GM12878 (cell line): ENCODE measurements around the gene TRAPPC4. TPM values are rescaled to one million over a fixed set of nuclear protein-coding genes. Genes with fewer than 3 reads are reported as not detected.
"Not testable (repeated sequence)": the region's sequence is repeated elsewhere in the genome, so short reads cannot be mapped to it uniquely, and the experiment has no call there.

Experiments
- ATAC-seq: fragments of 200-7000 bp; cut with Tn5 transposase; 3 replicates; pipeline ENCODE4 v1.9.1; 2020; ENCODE audit warnings: mild to moderate bottlenecking, moderate library complexity
- BruUV-seq: library from RNA; stranded (reverse); fragments of 400-500 nt; replicated peaks from 2 replicates; lab custom pipeline; 2021; lab: Mats Ljungman, UMichigan
- CTCF ChIA-PET: fragments of 300-600 bp; sonication (Branson Sonifier 250); formaldehyde crosslinking; extraction: SDS; loops from one replicate; lab custom pipeline; 2021; ENCODE audit warnings: inconsistent platforms; lab: Yijun Ruan, JAX
- POLR2A ChIA-PET: fragments of 350-600 bp; formaldehyde crosslinking; extraction: SDS; loops from one replicate; lab custom pipeline; 2021; ENCODE audit warnings: inconsistent platforms; lab: Charles Lee
- RAD21 ChIA-PET: fragments of 300-600 bp; sonication (Branson Sonifier 250); formaldehyde crosslinking; loops from one replicate; lab custom pipeline; 2023; ENCODE audit warnings: antibody characterized with exemption; ENCODE audit not compliant: unreplicated experiment; lab: Charles Lee
- SMC1A ChIA-PET: fragments of 300-600 bp; sonication (Branson Sonifier 250); formaldehyde crosslinking; loops from one replicate; lab custom pipeline; 2023; ENCODE audit not compliant: unreplicated experiment, uncharacterized antibody; lab: Charles Lee
- DNase-seq: peaks from one replicate; pipeline ENCODE4 v3.0.0-alpha.2; 2011; ENCODE audit warnings: low read depth, low spot score
- FAIRE-seq: peaks from 3 replicates; lab custom pipeline; 2011; peaks lifted over from hg19 to GRCh38; lab: Jason Lieb, UNC
- H2AFZ ChIP-seq: 2 replicates; pipeline ENCODE4 v1.6.0; 2011; ENCODE audit warnings: low read depth, low read length, control low read depth; ENCODE audit not compliant: control insufficient read depth
- H3K27ac ChIP-seq: 2 replicates; pipeline ENCODE4 v1.5.1; 2011; ENCODE audit warnings: control low read depth; ENCODE audit not compliant: control insufficient read depth, insufficient read depth
- H3K27me3 ChIP-seq, 2 experiments: replicated peaks in 1 of 2; 2 replicates each; pipeline versions ENCODE4 v1.6.0 to v1.6.1; 2011; ENCODE audit warnings: low read length in 1 of 2; ENCODE audit not compliant: control insufficient read depth in 2 of 2, insufficient read depth in 2 of 2
- H3K36me3 ChIP-seq, 2 experiments: 2 replicates each; pipeline ENCODE4 v1.5.1; 2011; ENCODE audit warnings: low read length in 1 of 2; ENCODE audit not compliant: control insufficient read depth in 2 of 2, insufficient read depth in 2 of 2
- H3K4me1 ChIP-seq: 2 replicates; pipeline ENCODE4 v1.6.1; 2011; ENCODE audit warnings: mild to moderate bottlenecking, low read length, moderate library complexity, mixed read lengths; ENCODE audit not compliant: control insufficient read depth, insufficient read depth
- H3K4me2 ChIP-seq: 2 replicates; pipeline ENCODE4 v1.6.0; 2011; ENCODE audit warnings: control low read depth; ENCODE audit not compliant: control insufficient read depth, insufficient read depth
- H3K4me3 ChIP-seq: fragments of 200-600 bp; sonication (generic); 2 replicates; pipeline ENCODE4 v1.5.1; 2016
- H3K79me2 ChIP-seq: 2 replicates; pipeline ENCODE4 v1.6.0; 2011; ENCODE audit warnings: low read length; ENCODE audit not compliant: control insufficient read depth, insufficient read depth
- H3K9ac ChIP-seq: 2 replicates; pipeline ENCODE4 v1.8.0; 2011; ENCODE audit warnings: low read length, control low read depth, mixed read lengths; ENCODE audit not compliant: control insufficient read depth, insufficient read depth
- H3K9me3 ChIP-seq: replicated peaks from 3 replicates; pipeline ENCODE4 v1.5.1; 2011; ENCODE audit warnings: mild to moderate bottlenecking, low read length; ENCODE audit not compliant: control insufficient read depth, insufficient read depth
- H4K20me1 ChIP-seq: 2 replicates; pipeline ENCODE4 v1.6.0; 2011; ENCODE audit not compliant: control insufficient read depth, insufficient read depth
- SPI1 ChIP-seq: IDR thresholded peaks from 2 replicates; pipeline ENCODE4 v1.6.1; 2011; ENCODE audit warnings: low read depth, mild to moderate bottlenecking, low read length, moderate library complexity, borderline replicate concordance; ENCODE audit not compliant: insufficient read depth
- YBX1 ChIP-seq: fragments of 450-650 bp; IDR thresholded peaks from 2 replicates; pipeline ENCODE4 v1.6.1; 2016; ENCODE audit warnings: antibody characterized with exemption
- WGBS: methylation state at CpG from one replicate; pipeline ENCODE4 v1.1.6; 2016; ENCODE audit warnings: low lambda C conversion rate; ENCODE audit not compliant: insufficient replicate concordance, insufficient coverage; ENCODE audit errors: missing lambda C conversion rate; 5-methylcytosine and 5-hydroxymethylcytosine counted together
- in situ Hi-C: fragments of 300-500 bp; cut with MboI; formaldehyde crosslinking; loops from 9 replicates; pipeline ENCODE4 v1.14.3; 2018; ENCODE audit warnings: mixed read lengths
- intact Hi-C: fragments of 100-400 bp; cut with micrococcal nuclease; formaldehyde crosslinking; loops from one replicate; pipeline ENCODE4 v1.14.2; 2022; ENCODE audit not compliant: unreplicated experiment
- polyA plus RNA-seq, 11 experiments: library from polyadenylated mRNA; depleted of rRNA in 4 of 11; unstranded in 6 of 11; stranded (reverse) in 5 of 11; fragments of >200 nt; fragmentation: Nextera tagmentation in 4 of 11; fragmentation: Illumina TruSeq in 1 of 11; extraction: Ambion mirVana in 4 of 11; extraction: Trizol in 1 of 11; gene quantifications; 1 replicate in 1 of 11; 2 replicates in 10 of 11; pipeline versions ENCODE4 v1.2.1 to v1.2.3, GENCODE V29; 2011 to 2016; ENCODE audit warnings: inconsistent platforms in 2 of 11, missing spikeins in 2 of 11, low read depth in 1 of 11
- total RNA-seq, 4 experiments: library from RNA; depleted of rRNA in 3 of 4; stranded (reverse); fragments of >200 nt in 3 of 4; fragmentation: Illumina TruSeq in 1 of 4; extraction: Trizol in 1 of 4; gene quantifications; 2 replicates each; pipeline versions ENCODE4 v1.2.1 to v1.2.3, GENCODE V29; 2013 to 2021

Gene TRAPPC4
- total and polyA plus RNA-seq, 10 of the 15 experiments (the other 5 are each of a cell fraction or from before 2014, with no cell fraction given) = 61.6 to 231 (median 98.8) TPM

DNA sequence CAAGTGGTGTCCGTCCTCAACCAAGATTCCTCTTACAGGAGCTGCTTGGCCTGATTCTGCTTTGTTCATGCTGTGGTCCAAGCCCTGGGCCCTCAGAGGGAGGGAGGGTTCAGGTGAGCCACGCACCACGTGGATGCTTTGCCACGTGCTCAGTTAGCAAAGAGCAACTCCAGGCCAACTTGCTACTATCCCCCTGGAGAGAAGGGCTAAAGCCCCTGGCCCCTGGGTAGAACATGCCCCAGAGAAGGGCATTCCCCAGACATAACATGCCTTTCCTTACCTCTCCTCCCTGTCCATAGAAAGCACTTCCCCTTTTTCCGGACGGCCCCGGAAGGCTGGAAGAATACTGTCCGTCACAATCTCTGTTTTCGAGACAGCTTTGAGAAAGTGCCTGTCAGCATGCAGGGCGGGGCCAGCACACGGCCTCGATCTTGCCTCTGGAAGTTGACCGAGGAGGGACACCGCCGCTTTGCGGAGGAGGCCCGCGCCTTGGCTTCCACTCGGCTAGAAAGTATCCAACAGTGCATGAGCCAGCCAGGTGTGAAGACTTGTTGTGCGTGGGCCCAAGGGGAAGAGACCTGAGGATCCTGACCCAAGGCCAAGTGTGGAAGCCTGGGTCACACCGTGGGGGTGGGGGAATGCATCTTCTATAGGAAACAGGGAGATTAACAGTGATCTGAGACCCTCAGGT, 38.2 kb upstream of the TRAPPC4 start:
- no peaks in the 10 kb centered on the region for H3K9me3 ChIP-seq
- H3K79me2 ChIP-seq = no peaks in the 10 kb centered on the region
- H3K4me2 ChIP-seq = no peak overlapping the region
- no peaks in the 10 kb centered on the region for H3K4me1 ChIP-seq
- no peak for TF ChIP-seq YBX1
- peak; percentile 42; the same call in 1 of the 2 replicates for TF ChIP-seq SPI1
- no peaks in the 10 kb centered on the region for H3K36me3 ChIP-seq
- CTCF ChIA-PET = no interaction called here
- in situ Hi-C loops = no loop called here
- H3K27me3 ChIP-seq = no peaks in the 10 kb centered on the region; a peak in 1 of 4 replicates
- SMC1A ChIA-PET = no interaction called here
- no TSS peak for BruUV-seq
- H3K4me3 ChIP-seq = no peak overlapping the region
- H4K20me1 ChIP-seq = no peaks in the 10 kb centered on the region; the same call in 1 of the 2 replicates
- intact Hi-C loops = no loop called here
- RAD21 ChIA-PET = no interaction called here
- H3K9ac ChIP-seq = no peak overlapping the region
- POLR2A ChIA-PET = no interaction called here
- no peak for ATAC-seq
- H2AFZ ChIP-seq = no peak overlapping the region
- no peak overlapping the region for H3K27ac ChIP-seq
- 49% methylated on average over 21 of the region's 21 CpGs for WGBS
- no peak for DNase-seq
- FAIRE-seq = no peak

DNA sequence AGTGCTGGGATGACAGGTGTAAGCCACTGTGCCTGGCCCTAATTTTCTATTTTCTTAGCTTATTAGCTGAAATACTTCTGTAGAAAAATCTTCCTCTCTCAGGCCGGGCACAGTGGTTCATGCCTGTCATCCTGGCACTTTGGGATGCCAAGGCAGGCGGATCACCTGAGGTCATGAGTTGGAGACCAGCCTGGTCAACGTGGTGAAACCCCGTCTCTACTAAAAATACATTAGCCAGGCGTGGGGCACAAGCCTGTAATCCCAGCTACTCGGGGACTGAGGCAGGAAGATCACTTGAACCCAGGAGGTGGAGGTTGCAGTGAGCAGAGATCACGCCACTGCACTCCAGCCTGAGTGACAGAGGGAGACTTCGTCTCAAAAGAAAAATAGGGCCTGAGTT, 34.2 kb upstream of the TRAPPC4 start:
- in situ Hi-C loops, H3K9ac ChIP-seq, H4K20me1 ChIP-seq, ATAC-seq, RAD21 ChIA-PET, H3K4me3 ChIP-seq, DNase-seq, H3K79me2 ChIP-seq, POLR2A ChIA-PET, H3K4me2 ChIP-seq, intact Hi-C loops, SMC1A ChIA-PET, BruUV-seq, FAIRE-seq, H3K9me3 ChIP-seq, H3K27me3 ChIP-seq, H3K36me3 ChIP-seq, H3K4me1 ChIP-seq, H2AFZ ChIP-seq, H3K27ac ChIP-seq: not testable (repeated sequence)
- WGBS = 49% methylated on average over 8 of the region's 8 CpGs
- CTCF ChIA-PET = interaction anchor here (0.6 kb wide), 1 partner anchor 143 kb away, joined by 3 read pairs; no protein-coding TSS in a partner anchor
